PC-3 (cell line): Measurements from ENCODE around the gene VEGFB.

Experiments
- CTCF ChIP-seq: fragments of 300-600 bp; sonication (generic); conservative IDR thresholded peaks from 2 replicates; pipeline ENCODE4 v1.5.1; 2017; ENCODE audit warnings: antibody characterized with exemption, low read depth, mild to moderate bottlenecking, low read length
- EZH2 ChIP-seq: fragments of 300-600 bp; sonication (generic); IDR thresholded peaks from one replicate; pipeline ENCODE4 v1.6.1; 2017; ENCODE audit warnings: antibody characterized with exemption, mild to moderate bottlenecking, low read length; ENCODE audit not compliant: unreplicated experiment
- EZH2phosphoT487 ChIP-seq: fragments of 300-600 bp; sonication (generic); IDR thresholded peaks from 2 replicates; pipeline ENCODE4 v1.6.1; 2018; ENCODE audit warnings: mild to moderate bottlenecking, antibody characterized with exemption, low read length, borderline replicate concordance

- TF ChIP-seq CTCF = no peak
- TF ChIP-seq EZH2phosphoT487 = no peak
- no peak for TF ChIP-seq EZH2
These were observed 31.4 kb upstream of the VEGFB start for GRCh38 chr11:64202992-64203391.
